ENCODE measurements around the gene CXCL8. TPM values are rescaled to one million over a fixed set of nuclear protein-coding genes. Genes with fewer than 3 reads are reported as not detected.

The CXCL8 gene
- total RNA-seq, 4 donors from 2014 or later, result 25.6 TPM; not detected in 3

DNA sequence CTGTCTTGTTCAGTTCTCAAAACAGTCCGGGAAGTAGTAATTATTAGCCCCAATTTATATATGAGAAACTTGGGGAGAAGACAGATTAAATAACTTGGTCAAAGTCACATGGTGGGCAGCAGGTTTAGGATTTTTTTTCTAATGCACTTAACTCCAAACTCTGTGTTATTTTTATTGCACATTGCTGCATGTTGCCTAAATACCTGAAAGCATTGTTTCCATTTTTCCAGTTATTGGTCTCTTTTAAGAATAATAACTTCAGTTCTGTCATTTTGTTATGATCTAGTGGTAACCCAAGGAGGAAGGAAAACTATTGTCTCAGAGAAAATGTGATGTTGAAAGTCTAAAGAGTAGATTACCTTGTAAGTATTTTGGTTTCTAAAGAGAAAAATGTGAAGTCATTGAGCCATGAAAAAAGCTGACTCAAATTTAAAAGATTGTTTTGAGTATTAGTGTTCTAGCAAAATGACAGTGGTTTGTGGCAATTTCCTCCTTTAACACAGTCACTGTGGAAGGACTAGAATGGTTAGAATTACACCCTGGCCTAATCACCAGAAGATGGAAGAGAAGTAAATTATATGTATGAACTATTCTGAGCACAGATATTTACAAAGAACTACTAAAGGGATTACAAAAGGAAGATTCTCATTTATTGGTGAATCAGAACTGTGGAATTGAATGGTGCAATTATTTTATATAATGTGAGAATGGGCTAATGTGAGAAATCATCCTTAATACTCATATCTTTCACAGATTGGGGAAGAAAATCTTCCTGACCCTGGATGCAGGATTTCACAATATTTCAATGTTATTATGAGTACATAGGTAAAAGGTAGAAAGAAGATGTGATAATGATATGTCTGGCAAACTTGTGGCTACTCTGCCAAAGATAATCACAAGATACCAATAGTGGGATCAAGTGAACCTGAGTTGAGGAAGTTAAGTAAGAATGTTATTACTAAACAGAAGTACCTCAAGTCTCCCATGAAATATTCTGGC lies 21.7 kb upstream of the CXCL8 start:
- no peak for DNase-seq
- no peak overlapping the region for H3K4me3 ChIP-seq
- no peak for TF ChIP-seq POLR2A (IDR thresholded peaks at IDR 0.05)
- TF ChIP-seq, protein P1, sequence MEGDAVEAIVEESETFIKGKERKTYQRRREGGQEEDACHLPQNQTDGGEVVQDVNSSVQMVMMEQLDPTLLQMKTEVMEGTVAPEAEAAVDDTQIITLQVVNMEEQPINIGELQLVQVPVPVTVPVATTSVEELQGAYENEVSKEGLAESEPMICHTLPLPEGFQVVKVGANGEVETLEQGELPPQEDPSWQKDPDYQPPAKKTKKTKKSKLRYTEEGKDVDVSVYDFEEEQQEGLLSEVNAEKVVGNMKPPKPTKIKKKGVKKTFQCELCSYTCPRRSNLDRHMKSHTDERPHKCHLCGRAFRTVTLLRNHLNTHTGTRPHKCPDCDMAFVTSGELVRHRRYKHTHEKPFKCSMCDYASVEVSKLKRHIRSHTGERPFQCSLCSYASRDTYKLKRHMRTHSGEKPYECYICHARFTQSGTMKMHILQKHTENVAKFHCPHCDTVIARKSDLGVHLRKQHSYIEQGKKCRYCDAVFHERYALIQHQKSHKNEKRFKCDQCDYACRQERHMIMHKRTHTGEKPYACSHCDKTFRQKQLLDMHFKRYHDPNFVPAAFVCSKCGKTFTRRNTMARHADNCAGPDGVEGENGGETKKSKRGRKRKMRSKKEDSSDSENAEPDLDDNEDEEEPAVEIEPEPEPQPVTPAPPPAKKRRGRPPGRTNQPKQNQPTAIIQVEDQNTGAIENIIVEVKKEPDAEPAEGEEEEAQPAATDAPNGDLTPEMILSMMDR (IDR thresholded peaks at IDR 0.05), result no peak
- H3K4me1 ChIP-seq, result no peaks in the 10 kb centered on the region
- no peaks in the 10 kb centered on the region for H3K36me3 ChIP-seq
- H3K27ac ChIP-seq, result no peak overlapping the region
- H3K9me3 ChIP-seq, result no peaks in the 10 kb centered on the region
- no peaks in the 10 kb centered on the region for H3K27me3 ChIP-seq

DNA sequence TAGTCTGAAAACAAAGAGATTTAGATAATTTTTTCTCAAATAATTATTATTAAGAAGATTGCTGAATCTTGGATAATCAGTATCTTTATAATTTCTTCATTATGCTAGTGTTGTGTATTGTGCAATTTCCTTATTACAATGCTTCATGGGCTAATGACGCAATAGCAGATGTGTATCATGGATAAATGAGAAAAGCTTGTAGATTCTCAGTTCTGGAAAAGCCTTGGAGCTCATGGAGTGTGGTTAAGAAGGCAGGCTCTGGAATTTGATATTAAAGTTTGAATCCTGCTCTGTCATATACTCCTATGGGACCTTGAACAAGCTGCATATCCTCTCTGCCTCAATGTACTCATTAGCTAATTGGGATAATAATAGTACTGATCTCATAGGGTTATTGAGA lies 18.9 kb upstream of the CXCL8 start:
- no peaks in the 10 kb centered on the region for H3K9me3 ChIP-seq
- H3K4me3 ChIP-seq, result no peak overlapping the region
- no peaks in the 10 kb centered on the region for H3K27me3 ChIP-seq
- no peaks in the 10 kb centered on the region for H3K36me3 ChIP-seq
- TF ChIP-seq, protein P1 (IDR thresholded peaks at IDR 0.05), result no peak
- no peak for TF ChIP-seq POLR2A (IDR thresholded peaks at IDR 0.05)
- H3K27ac ChIP-seq, result no peak overlapping the region
- H3K4me1 ChIP-seq, result no peaks in the 10 kb centered on the region
- DNase-seq, result no peak

DNA sequence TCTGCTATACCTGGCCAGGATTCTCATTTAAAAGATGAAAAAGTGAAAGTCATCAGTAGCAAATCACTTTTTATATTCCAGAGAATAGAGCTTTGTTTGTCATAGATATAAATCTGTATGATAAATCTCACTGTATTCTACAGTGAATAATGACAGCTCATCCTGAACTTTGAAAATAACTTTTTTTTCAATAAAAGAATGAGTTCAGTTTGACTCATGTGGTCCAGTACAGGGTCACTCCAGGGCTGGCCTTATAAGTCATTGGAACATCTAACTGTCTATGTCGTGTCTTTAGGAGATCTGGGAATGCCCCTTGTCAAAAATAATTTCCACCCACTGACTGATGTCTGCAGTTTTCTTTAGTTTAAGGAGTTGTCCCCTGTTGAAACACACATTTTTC lies 18.5 kb upstream of the CXCL8 start:
- Histone ChIP-seq H3K9me3 (no peaks in the 10 kb centered on the region), H3K27me3 (no peaks in the 10 kb centered on the region), H3K4me3 (no peak overlapping the region), H3K36me3 (no peaks in the 10 kb centered on the region), H3K27ac (no peak overlapping the region), H3K4me1 (no peaks in the 10 kb centered on the region)
- DNase-seq, result no peak
- TF ChIP-seq, protein P1 (IDR thresholded peaks at IDR 0.05), result no peak
- no peak for TF ChIP-seq POLR2A (IDR thresholded peaks at IDR 0.05)

DNA sequence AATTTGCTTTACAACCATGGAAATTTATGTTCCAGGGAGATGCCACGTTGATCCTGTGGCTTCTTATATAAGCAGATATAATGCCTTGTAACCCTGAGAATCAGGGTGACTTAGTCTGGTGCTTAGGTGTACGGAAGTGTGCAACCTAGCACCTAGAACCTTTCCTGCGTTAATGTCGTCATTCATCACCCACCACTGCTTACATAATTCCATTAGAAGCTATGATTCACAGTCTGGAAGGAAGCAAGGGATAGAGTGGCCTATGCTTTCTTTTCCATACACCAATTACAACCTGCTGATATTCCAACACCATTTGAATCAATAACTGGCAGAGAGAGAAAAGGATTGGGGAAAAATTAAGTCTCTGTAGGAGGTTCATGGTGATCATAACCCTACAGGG lies 17.3 kb upstream of the CXCL8 start:
- no peak overlapping the region for H3K27ac ChIP-seq
- DNase-seq, result no peak
- no peak overlapping the region for H3K4me3 ChIP-seq
- TF ChIP-seq, protein P1 (IDR thresholded peaks at IDR 0.05), result no peak
- no peak for TF ChIP-seq POLR2A (IDR thresholded peaks at IDR 0.05)
- no peaks in the 10 kb centered on the region for H3K36me3 ChIP-seq
- no peaks in the 10 kb centered on the region for H3K9me3 ChIP-seq
- no peaks in the 10 kb centered on the region for H3K27me3 ChIP-seq
- H3K4me1 ChIP-seq, result no peaks in the 10 kb centered on the region

DNA sequence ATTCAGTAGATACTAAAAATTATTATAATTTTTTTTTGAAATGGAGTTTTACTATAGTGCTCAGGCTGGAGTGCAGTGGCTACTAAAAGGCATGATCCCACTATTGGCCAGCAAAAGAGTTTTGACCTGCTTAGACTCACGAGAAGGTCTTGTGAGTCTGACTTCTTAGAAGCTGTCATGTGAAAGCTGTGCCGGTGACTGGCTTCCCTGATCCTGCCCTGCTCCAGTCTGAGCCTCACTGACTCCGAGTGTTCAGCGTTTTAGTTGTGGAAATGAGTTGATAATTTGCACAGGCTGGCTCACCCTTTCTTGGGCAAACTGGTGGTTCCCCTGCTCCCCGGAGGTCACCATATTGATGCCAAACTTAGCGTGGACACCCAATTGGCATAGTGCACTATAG lies 16.4 kb upstream of the CXCL8 start:
- no peaks in the 10 kb centered on the region for H3K9me3 ChIP-seq
- H3K27me3 ChIP-seq, result no peaks in the 10 kb centered on the region
- no peaks in the 10 kb centered on the region for H3K36me3 ChIP-seq
- H3K27ac ChIP-seq, result no peak overlapping the region
- H3K4me3 ChIP-seq, result no peak overlapping the region
- no peak for TF ChIP-seq POLR2A (IDR thresholded peaks at IDR 0.05)
- TF ChIP-seq, protein P1 (IDR thresholded peaks at IDR 0.05), result no peak
- DNase-seq, result no peak
- H3K4me1 ChIP-seq, result no peaks in the 10 kb centered on the region
